ENCODE data around the gene BCL11A.

BCL11A gene

DNA sequence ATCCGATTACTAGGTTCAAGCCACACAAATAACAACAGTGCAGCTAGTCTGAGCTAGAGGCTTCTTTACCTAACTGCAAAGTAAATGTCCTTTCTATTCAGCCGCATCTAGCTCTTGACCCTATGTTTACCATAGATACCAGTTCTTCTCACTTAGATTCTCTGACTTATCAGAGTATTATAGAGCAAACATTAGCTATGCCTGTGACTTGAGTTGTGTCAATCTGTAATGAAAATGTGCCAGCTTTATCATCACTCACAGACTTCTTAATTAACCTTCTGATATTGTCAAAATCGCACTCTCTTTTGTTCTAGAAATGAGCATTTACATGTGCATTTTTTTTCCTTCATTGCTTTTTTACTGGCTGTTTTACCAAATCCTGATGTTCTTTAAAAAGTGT lies 79.9 kb downstream of the BCL11A start:
- TF ChIP-seq, protein P1, sequence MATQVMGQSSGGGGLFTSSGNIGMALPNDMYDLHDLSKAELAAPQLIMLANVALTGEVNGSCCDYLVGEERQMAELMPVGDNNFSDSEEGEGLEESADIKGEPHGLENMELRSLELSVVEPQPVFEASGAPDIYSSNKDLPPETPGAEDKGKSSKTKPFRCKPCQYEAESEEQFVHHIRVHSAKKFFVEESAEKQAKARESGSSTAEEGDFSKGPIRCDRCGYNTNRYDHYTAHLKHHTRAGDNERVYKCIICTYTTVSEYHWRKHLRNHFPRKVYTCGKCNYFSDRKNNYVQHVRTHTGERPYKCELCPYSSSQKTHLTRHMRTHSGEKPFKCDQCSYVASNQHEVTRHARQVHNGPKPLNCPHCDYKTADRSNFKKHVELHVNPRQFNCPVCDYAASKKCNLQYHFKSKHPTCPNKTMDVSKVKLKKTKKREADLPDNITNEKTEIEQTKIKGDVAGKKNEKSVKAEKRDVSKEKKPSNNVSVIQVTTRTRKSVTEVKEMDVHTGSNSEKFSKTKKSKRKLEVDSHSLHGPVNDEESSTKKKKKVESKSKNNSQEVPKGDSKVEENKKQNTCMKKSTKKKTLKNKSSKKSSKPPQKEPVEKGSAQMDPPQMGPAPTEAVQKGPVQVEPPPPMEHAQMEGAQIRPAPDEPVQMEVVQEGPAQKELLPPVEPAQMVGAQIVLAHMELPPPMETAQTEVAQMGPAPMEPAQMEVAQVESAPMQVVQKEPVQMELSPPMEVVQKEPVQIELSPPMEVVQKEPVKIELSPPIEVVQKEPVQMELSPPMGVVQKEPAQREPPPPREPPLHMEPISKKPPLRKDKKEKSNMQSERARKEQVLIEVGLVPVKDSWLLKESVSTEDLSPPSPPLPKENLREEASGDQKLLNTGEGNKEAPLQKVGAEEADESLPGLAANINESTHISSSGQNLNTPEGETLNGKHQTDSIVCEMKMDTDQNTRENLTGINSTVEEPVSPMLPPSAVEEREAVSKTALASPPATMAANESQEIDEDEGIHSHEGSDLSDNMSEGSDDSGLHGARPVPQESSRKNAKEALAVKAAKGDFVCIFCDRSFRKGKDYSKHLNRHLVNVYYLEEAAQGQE (IDR thresholded peaks at IDR 0.05; ENCODE audit: low read depth), result no peak
- no peak for TF ChIP-seq CEBPB (IDR thresholded peaks at IDR 0.05)
- TF ChIP-seq ZBTB7A (IDR thresholded peaks at IDR 0.05; ENCODE audit: low read depth), result no peak
- TF ChIP-seq, protein P2, sequence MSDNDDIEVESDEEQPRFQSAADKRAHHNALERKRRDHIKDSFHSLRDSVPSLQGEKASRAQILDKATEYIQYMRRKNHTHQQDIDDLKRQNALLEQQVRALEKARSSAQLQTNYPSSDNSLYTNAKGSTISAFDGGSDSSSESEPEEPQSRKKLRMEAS (IDR thresholded peaks at IDR 0.05), result no peak

DNA sequence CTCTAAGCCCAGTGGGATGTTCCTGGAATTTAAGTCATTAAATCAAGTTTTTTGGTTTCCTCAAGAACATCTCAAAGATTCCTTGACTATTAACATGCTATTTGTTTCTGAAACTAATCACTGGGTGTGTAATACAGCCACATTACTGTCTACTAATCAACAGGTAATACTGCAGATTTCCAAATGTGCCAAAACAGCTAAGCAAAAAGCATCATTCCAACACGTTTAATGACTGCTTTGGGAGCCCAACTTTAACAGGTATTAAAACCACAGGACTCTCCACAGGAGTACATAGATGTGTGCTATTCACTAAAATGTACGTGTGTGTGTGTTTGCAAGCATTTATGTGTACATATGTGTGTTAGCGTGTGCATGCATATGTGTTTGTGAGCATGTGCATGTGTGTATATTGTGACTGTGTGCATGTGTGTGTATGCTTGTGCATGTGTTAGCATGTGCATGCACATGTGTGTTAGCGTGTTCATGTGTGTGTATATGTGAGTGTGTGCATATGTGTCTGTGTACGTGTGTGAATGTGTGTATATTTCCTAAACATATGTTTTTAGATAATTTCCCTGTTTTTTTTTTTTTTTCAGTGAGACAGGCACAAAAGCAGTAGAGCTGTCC lies 80.7 kb downstream of the BCL11A start:
- TF ChIP-seq EP300 (IDR thresholded peaks at IDR 0.05; ENCODE audit: borderline replicate concordance) (no peak), TCF12 (IDR thresholded peaks at IDR 0.05; ENCODE audit: low read depth) (no peak), CEBPB (IDR thresholded peaks at IDR 0.05) (no peak), YY1 (IDR thresholded peaks at IDR 0.05; ENCODE audit: low read depth) (no peak), TAF1 (IDR thresholded peaks at IDR 0.05; ENCODE audit: low read depth) (no peak), NFIC (IDR thresholded peaks at IDR 0.05) (no peak), CREB1 (IDR thresholded peaks at IDR 0.05; ENCODE audit: low read depth) (no peak), TEAD4 (IDR thresholded peaks at IDR 0.05) (no peak), ZBTB7A (IDR thresholded peaks at IDR 0.05; ENCODE audit: low read depth) (no peak), RAD21 (IDR thresholded peaks at IDR 0.05; ENCODE audit: low read depth) (no peak), FOXM1 (IDR thresholded peaks at IDR 0.05; ENCODE audit: borderline replicate concordance, low read depth) (no peak)
- TF ChIP-seq, protein P2 (IDR thresholded peaks at IDR 0.05), result no peak
- TF ChIP-seq, protein P1 (IDR thresholded peaks at IDR 0.05; ENCODE audit: low read depth), result no peak

DNA sequence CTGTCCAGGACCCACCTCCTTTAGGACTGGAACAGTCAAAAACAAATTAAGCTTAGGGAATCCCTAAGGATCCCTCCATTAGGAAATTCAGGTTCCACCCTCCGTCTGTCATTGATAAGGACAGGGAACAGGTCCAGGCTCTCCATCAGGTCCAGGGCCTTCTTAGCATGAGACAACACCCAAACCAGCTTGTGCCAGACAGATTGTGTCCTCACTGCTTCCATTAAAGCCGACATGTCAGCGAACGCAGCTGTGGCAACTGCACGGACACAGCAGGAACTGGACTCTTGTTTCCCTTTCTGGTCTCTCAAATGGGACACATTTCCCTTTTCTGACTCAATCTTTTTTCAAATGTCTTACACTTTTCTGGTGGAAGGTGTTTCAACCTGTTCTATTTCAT lies 81.4 kb downstream of the BCL11A start:
- no peak for TF ChIP-seq FOXM1 (IDR thresholded peaks at IDR 0.05; ENCODE audit: borderline replicate concordance, low read depth)
- TF ChIP-seq, protein P3, sequence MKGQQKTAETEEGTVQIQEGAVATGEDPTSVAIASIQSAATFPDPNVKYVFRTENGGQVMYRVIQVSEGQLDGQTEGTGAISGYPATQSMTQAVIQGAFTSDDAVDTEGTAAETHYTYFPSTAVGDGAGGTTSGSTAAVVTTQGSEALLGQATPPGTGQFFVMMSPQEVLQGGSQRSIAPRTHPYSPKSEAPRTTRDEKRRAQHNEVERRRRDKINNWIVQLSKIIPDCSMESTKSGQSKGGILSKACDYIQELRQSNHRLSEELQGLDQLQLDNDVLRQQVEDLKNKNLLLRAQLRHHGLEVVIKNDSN (IDR thresholded peaks at IDR 0.05), result no peak
- TF ChIP-seq EP300 (IDR thresholded peaks at IDR 0.05; ENCODE audit: borderline replicate concordance), result no peak
- TF ChIP-seq EGR1 (IDR thresholded peaks at IDR 0.05), result no peak
- TF ChIP-seq TCF12 (IDR thresholded peaks at IDR 0.05; ENCODE audit: low read depth), result no peak
- TF ChIP-seq, protein P1 (IDR thresholded peaks at IDR 0.05; ENCODE audit: low read depth), result no peak
- TF ChIP-seq TAF1 (IDR thresholded peaks at IDR 0.05; ENCODE audit: low read depth), result no peak
- no peak for TF ChIP-seq NFIC (IDR thresholded peaks at IDR 0.05)
- TF ChIP-seq YY1 (IDR thresholded peaks at IDR 0.05; ENCODE audit: low read depth), result no peak
- TF ChIP-seq TEAD4 (IDR thresholded peaks at IDR 0.05), result no peak
- TF ChIP-seq, protein P2 (IDR thresholded peaks at IDR 0.05), result no peak
- TF ChIP-seq CREB1 (IDR thresholded peaks at IDR 0.05; ENCODE audit: low read depth), result no peak
- TF ChIP-seq CEBPB (IDR thresholded peaks at IDR 0.05), result no peak
- no peak for TF ChIP-seq RAD21 (IDR thresholded peaks at IDR 0.05; ENCODE audit: low read depth)
- TF ChIP-seq ZBTB7A (IDR thresholded peaks at IDR 0.05; ENCODE audit: low read depth), result no peak

DNA sequence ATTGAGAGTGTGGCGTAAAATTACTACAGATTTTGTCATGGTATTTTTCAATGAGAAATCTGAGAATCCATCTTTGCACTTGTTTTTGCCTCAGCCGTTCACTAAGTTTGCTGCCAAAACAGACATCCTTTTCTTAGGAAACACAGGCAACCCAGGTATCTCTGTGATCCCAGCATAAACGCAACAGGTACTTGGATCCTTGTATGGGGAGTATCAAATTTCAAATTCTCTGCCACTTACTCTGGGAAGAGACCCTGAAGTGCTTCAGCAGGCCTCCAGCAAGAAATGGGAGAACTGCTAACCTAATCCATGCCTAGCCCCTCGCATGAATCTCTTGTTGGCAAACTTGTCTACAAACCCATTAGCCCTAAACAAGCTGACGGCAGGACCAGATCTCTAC lies 83.1 kb downstream of the BCL11A start:
- TF ChIP-seq EGR1 (IDR thresholded peaks at IDR 0.05) (no peak), CREB1 (IDR thresholded peaks at IDR 0.05; ENCODE audit: low read depth) (no peak), TAF1 (IDR thresholded peaks at IDR 0.05; ENCODE audit: low read depth) (no peak), FOXM1 (IDR thresholded peaks at IDR 0.05; ENCODE audit: borderline replicate concordance, low read depth) (no peak), EP300 (IDR thresholded peaks at IDR 0.05; ENCODE audit: borderline replicate concordance) (no peak), ZBTB7A (IDR thresholded peaks at IDR 0.05; ENCODE audit: low read depth) (no peak), TEAD4 (IDR thresholded peaks at IDR 0.05) (no peak), YY1 (IDR thresholded peaks at IDR 0.05; ENCODE audit: low read depth) (no peak), RAD21 (IDR thresholded peaks at IDR 0.05; ENCODE audit: low read depth) (no peak), NFIC (IDR thresholded peaks at IDR 0.05) (no peak), CEBPB (IDR thresholded peaks at IDR 0.05) (no peak), TCF12 (IDR thresholded peaks at IDR 0.05; ENCODE audit: low read depth) (no peak)
- TF ChIP-seq, protein P2 (IDR thresholded peaks at IDR 0.05), result no peak
- TF ChIP-seq, protein P1 (IDR thresholded peaks at IDR 0.05; ENCODE audit: low read depth), result no peak
- TF ChIP-seq, protein P3 (IDR thresholded peaks at IDR 0.05), result no peak

All from Ishikawa (cell line).